Smooth muscle cell (in vitro differentiated cells): ENCODE data around the gene TCF4. TPM values are rescaled to one million over a fixed set of nuclear protein-coding genes. Genes with fewer than 3 reads are reported as not detected.

Source experiments
- DNase-seq: peaks from one replicate; lab custom pipeline; 2025; ENCODE audit not compliant: unreplicated experiment; lab: John Stamatoyannopoulos, UW
- H2AFZ ChIP-seq: fragments of 200-600 bp; sonication (generic); 2 replicates; pipeline ENCODE4 v1.6.0; 2016; ENCODE audit warnings: antibody characterized with exemption, low read depth, mild to moderate bottlenecking
- H3F3A ChIP-seq: fragments of 200-600 bp; sonication (generic); 2 replicates; pipeline ENCODE4 v1.6.0; 2017; ENCODE audit warnings: antibody characterized with exemption, low read depth
- H3K27ac ChIP-seq: fragments of 200-600 bp; sonication (generic); 2 replicates; pipeline ENCODE4 v1.5.1; 2016; ENCODE audit warnings: low read depth, mild to moderate bottlenecking
- H3K27me3 ChIP-seq: fragments of 200-600 bp; sonication (generic); 2 replicates; pipeline ENCODE4 v1.6.1; 2016; ENCODE audit warnings: low read depth, mild to moderate bottlenecking
- H3K36me3 ChIP-seq: fragments of 200-600 bp; sonication (generic); 2 replicates; pipeline ENCODE4 v1.5.1; 2016; ENCODE audit warnings: low read depth
- H3K4me1 ChIP-seq: fragments of 200-600 bp; sonication (generic); 2 replicates; pipeline ENCODE4 v1.5.1; 2016; ENCODE audit warnings: low read depth
- H3K4me2 ChIP-seq: fragments of 200-600 bp; sonication (generic); 2 replicates; pipeline ENCODE4 v1.6.0; 2016; ENCODE audit warnings: mild to moderate bottlenecking
- H3K4me3 ChIP-seq: fragments of 200-600 bp; sonication (generic); 2 replicates; pipeline ENCODE4 v1.5.1; 2016; ENCODE audit warnings: mild to moderate bottlenecking
- H3K79me2 ChIP-seq: fragments of 200-600 bp; sonication (generic); 2 replicates; pipeline ENCODE4 v1.6.0; 2016; ENCODE audit warnings: low read depth, mild to moderate bottlenecking
- H3K9ac ChIP-seq: fragments of 200-600 bp; sonication (generic); 2 replicates; pipeline ENCODE4 v1.6.0; 2016; ENCODE audit warnings: low read depth
- H3K9me3 ChIP-seq: fragments of 200-600 bp; sonication (generic); replicated peaks from 2 replicates; pipeline ENCODE4 v1.5.1; 2016; ENCODE audit warnings: low read depth
- H4K20me1 ChIP-seq: fragments of 200-600 bp; sonication (generic); 2 replicates; pipeline ENCODE4 v1.6.0; 2016; ENCODE audit warnings: low read depth
- WGBS: methylation state at CpG from one replicate; pipeline ENCODE4 v1.1.7; 2016; ENCODE audit warnings: low lambda C conversion rate; 5-methylcytosine and 5-hydroxymethylcytosine counted together
- polyA plus RNA-seq: library from polyadenylated mRNA; unstranded; fragments of >200 nt; fragmentation: Nextera tagmentation; extraction: Ambion mirVana; gene quantifications from 2 replicates; pipeline ENCODE4 v1.2.1, GENCODE V29; 2016
- total RNA-seq: library from RNA; depleted of rRNA; stranded (reverse); fragments of >200 nt; gene quantifications from 2 replicates; pipeline ENCODE4 v1.2.3, GENCODE V29; 2014
- TF ChIP-seq, protein P1 (sequence below): fragments of 200-600 bp; sonication (generic); IDR thresholded peaks from 2 replicates; pipeline ENCODE4 v1.5.1; 2017; ENCODE audit warnings: borderline replicate concordance, mild to moderate bottlenecking, antibody characterized with exemption; ENCODE audit not compliant: insufficient read depth, poor library complexity, severe bottlenecking

The TCF4 gene
- total and polyA plus RNA-seq, 2 experiments from 2014 or later, result 105 to 120 TPM

DNA sequence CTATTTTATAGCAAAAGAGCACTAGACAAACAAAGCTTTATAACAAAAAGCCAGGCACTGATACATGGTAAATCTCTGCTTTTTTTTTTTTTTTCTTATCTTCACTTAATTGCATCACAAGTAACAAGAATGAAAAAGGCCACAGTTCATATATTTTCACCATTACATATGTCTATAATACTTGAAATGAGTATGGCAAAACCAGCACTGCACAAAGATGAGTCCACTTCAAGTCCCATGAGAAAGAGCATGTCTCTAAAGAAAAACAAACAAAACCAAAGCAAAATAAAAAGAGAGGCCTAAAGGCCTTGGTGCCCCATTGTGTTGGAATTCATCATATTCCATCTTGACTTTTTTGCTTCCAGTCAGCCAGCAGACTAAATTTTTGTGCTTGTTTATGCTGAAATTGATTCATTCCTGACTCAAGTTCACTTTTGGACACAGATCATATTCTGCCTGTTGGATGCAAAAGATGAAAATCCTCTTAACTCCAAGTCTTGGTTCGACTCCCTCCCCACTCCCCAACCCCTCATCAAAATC, 363.8 kb downstream of the TCF4 start:
- peaks cover 15% of the 10 kb centered on the region for H3K36me3 ChIP-seq
- TF ChIP-seq, protein P1, sequence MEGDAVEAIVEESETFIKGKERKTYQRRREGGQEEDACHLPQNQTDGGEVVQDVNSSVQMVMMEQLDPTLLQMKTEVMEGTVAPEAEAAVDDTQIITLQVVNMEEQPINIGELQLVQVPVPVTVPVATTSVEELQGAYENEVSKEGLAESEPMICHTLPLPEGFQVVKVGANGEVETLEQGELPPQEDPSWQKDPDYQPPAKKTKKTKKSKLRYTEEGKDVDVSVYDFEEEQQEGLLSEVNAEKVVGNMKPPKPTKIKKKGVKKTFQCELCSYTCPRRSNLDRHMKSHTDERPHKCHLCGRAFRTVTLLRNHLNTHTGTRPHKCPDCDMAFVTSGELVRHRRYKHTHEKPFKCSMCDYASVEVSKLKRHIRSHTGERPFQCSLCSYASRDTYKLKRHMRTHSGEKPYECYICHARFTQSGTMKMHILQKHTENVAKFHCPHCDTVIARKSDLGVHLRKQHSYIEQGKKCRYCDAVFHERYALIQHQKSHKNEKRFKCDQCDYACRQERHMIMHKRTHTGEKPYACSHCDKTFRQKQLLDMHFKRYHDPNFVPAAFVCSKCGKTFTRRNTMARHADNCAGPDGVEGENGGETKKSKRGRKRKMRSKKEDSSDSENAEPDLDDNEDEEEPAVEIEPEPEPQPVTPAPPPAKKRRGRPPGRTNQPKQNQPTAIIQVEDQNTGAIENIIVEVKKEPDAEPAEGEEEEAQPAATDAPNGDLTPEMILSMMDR, result no peak
- H3K9me3 ChIP-seq, result no peaks in the 10 kb centered on the region
- H3K27ac ChIP-seq, result no peak overlapping the region
- no peaks in the 10 kb centered on the region for H3K27me3 ChIP-seq
- no peak overlapping the region for H3K4me3 ChIP-seq
- DNase-seq, result no peak
- H4K20me1 ChIP-seq, result no peaks in the 10 kb centered on the region
- no peaks in the 10 kb centered on the region for H3F3A ChIP-seq
- no peaks in the 10 kb centered on the region for H3K79me2 ChIP-seq
- WGBS, result 100% methylated on average over 1 of the region's 1 CpG
- no peak overlapping the region for H2AFZ ChIP-seq
- no peak overlapping the region for H3K9ac ChIP-seq
- H3K4me2 ChIP-seq, result no peak overlapping the region
- no peaks in the 10 kb centered on the region for H3K4me1 ChIP-seq

DNA sequence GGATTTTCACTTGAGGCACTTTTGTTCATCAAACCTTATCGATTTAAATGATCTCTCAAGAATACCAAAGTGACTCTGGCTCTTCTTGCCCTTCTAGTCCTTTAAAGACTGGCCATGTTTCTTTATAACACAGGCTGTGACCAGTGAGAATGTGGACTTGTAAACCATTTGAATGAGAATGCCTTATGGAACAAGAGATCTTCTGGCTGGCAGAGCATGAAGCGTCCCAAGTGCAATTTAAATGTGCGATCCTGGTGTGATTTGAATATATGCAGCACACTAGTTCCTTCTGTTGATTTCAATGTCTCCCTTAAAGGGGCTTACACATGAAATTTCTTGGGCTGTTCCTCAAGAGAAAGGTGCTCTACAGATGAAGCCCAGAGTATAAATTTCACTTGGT, 366.4 kb downstream of the TCF4 start:
- Histone ChIP-seq H3K9me3 (no peaks in the 10 kb centered on the region), H3K9ac (no peak overlapping the region), H3K27me3 (no peaks in the 10 kb centered on the region), H3K27ac (no peak overlapping the region), H3F3A (no peaks in the 10 kb centered on the region), H3K4me2 (no peak overlapping the region), H3K4me1 (no peaks in the 10 kb centered on the region), H3K36me3 (peaks cover 6% of the 10 kb centered on the region), H3K79me2 (no peaks in the 10 kb centered on the region), H2AFZ (no peak overlapping the region), H4K20me1 (no peaks in the 10 kb centered on the region), H3K4me3 (no peak overlapping the region)
- TF ChIP-seq, protein P1, result no peak
- WGBS, result 93% methylated on average over 3 of the region's 3 CpGs
- no peak for DNase-seq

DNA sequence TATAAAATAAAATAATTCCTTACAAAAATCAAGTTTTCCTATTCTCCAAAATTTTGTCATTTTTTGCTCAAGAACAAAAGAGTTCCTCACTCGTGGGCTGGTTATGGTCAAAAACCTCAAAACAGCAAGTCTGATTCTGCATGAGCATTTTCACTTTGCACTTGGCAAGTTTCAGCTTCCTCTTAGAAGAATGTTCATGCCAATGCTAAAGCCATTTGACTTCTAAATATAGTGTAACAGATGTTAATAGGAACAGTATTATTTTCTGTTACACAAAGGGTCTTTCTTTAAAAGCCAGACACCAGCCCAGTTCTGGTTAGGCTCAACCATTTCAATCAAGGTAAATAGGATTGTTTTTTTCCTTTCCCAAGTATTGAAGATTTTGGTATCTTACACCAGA, 367.5 kb downstream of the TCF4 start:
- TF ChIP-seq, protein P1, result no peak
- Histone ChIP-seq H3K4me1 (no peaks in the 10 kb centered on the region), H3K9ac (no peak overlapping the region), H3K4me2 (no peak overlapping the region), H2AFZ (no peak overlapping the region), H3K27ac (no peak overlapping the region), H3K9me3 (no peaks in the 10 kb centered on the region), H3K79me2 (no peaks in the 10 kb centered on the region), H3F3A (no peaks in the 10 kb centered on the region), H3K36me3 (peaks cover 4% of the 10 kb centered on the region), H4K20me1 (no peaks in the 10 kb centered on the region), H3K27me3 (no peaks in the 10 kb centered on the region), H3K4me3 (no peak overlapping the region)
- DNase-seq, result no peak
- WGBS, result 85% methylated on average over 1 of the region's 1 CpG

DNA sequence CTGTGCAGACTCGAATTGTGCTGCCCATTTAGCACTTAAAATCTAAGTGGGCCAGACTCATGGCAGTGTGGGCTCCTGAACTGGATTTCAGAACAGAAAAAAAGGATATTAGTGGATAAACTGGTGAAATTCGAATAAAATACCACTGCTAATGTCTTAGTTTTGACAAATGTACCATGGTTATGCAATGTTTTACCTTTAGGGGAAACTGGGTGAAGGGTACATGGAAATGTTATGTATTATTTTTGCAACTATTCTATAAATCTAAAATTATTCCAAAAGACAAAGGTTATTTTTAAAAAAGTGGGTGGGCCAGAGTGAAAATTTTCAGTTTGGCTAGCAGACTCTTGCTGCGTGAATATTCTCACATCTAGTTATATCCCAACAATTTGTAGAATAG, 368.2 kb downstream of the TCF4 start:
- no peak overlapping the region for H3K4me2 ChIP-seq
- no peaks in the 10 kb centered on the region for H3F3A ChIP-seq
- DNase-seq, result no peak
- WGBS, result 96% methylated on average over 3 of the region's 3 CpGs
- no peak overlapping the region for H3K27ac ChIP-seq
- H3K36me3 ChIP-seq, result no peaks in the 10 kb centered on the region
- no peaks in the 10 kb centered on the region for H3K4me1 ChIP-seq
- no peaks in the 10 kb centered on the region for H4K20me1 ChIP-seq
- TF ChIP-seq, protein P1, result no peak
- no peak overlapping the region for H2AFZ ChIP-seq
- no peak overlapping the region for H3K4me3 ChIP-seq
- H3K79me2 ChIP-seq, result no peaks in the 10 kb centered on the region
- H3K9ac ChIP-seq, result no peak overlapping the region
- no peaks in the 10 kb centered on the region for H3K27me3 ChIP-seq
- H3K9me3 ChIP-seq, result no peaks in the 10 kb centered on the region
